WERI-Rb-1 (cell line): ENCODE results near the gene FRRS1L.

Experiments used
- DNase-seq: peaks from one replicate; pipeline ENCODE4 v3.0.0-alpha.2; 2020
- H3K27ac ChIP-seq: fragments of 250-450 bp; sonication (Bioruptor Pico); 2 replicates; pipeline ENCODE4 v1.5.1; 2020; ENCODE audit warnings: mild to moderate bottlenecking, moderate library complexity
- H3K27me3 ChIP-seq: fragments of 250-450 bp; sonication (Bioruptor Pico); 2 replicates; pipeline ENCODE4 v1.5.1; 2021; ENCODE audit warnings: mild to moderate bottlenecking, low read depth, moderate library complexity; ENCODE audit not compliant: insufficient read depth, severe bottlenecking
- H3K36me3 ChIP-seq: fragments of 250-450 bp; sonication (Bioruptor Pico); 2 replicates; pipeline ENCODE4 v1.5.1; 2020; ENCODE audit warnings: mild to moderate bottlenecking, moderate library complexity
- H3K4me3 ChIP-seq: 2 replicates; pipeline ENCODE4 v1.5.1; 2011; ENCODE audit warnings: low read depth, mild to moderate bottlenecking, control low read depth, low read length
- H3K9me3 ChIP-seq: fragments of 250-450 bp; sonication (Bioruptor Pico); 2 replicates; pipeline ENCODE4 v1.5.1; 2021; ENCODE audit warnings: mild to moderate bottlenecking, moderate library complexity; ENCODE audit not compliant: severe bottlenecking
- TF ChIP-seq, protein P1 (sequence below): IDR thresholded peaks from 2 replicates; pipeline ENCODE4 v1.5.1; 2011; ENCODE audit warnings: low read depth, mild to moderate bottlenecking, control low read depth, inconsistent platforms, low read length

Gene FRRS1L

DNA sequence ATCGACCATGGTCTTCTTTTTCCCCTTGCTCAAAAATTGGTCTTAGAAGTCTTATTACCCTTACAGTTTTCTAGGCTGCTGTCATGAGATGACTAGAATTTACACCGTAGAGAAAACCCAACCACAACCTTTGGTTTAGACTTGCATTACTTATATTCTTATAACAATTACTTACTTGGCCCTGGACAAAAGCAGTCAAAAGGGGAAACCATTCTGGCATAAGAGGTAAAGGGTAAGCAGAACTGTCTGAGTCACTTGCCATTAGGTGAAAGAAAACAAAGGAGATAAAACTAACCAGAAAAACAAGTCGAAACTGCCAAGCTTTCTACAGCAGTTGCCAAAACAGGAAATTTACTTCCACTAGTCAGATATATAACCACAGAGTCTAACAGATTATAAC, 65.2 kb downstream of the FRRS1L start:
- no peaks in the 10 kb centered on the region for H3K27me3 ChIP-seq
- peaks cover 67% of the 10 kb centered on the region for H3K36me3 ChIP-seq
- no peak overlapping the region for H3K4me3 ChIP-seq
- DNase-seq, result no peak
- TF ChIP-seq, protein P1, sequence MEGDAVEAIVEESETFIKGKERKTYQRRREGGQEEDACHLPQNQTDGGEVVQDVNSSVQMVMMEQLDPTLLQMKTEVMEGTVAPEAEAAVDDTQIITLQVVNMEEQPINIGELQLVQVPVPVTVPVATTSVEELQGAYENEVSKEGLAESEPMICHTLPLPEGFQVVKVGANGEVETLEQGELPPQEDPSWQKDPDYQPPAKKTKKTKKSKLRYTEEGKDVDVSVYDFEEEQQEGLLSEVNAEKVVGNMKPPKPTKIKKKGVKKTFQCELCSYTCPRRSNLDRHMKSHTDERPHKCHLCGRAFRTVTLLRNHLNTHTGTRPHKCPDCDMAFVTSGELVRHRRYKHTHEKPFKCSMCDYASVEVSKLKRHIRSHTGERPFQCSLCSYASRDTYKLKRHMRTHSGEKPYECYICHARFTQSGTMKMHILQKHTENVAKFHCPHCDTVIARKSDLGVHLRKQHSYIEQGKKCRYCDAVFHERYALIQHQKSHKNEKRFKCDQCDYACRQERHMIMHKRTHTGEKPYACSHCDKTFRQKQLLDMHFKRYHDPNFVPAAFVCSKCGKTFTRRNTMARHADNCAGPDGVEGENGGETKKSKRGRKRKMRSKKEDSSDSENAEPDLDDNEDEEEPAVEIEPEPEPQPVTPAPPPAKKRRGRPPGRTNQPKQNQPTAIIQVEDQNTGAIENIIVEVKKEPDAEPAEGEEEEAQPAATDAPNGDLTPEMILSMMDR, result no peak
- H3K9me3 ChIP-seq, result no peaks in the 10 kb centered on the region
- no peak overlapping the region for H3K27ac ChIP-seq

DNA sequence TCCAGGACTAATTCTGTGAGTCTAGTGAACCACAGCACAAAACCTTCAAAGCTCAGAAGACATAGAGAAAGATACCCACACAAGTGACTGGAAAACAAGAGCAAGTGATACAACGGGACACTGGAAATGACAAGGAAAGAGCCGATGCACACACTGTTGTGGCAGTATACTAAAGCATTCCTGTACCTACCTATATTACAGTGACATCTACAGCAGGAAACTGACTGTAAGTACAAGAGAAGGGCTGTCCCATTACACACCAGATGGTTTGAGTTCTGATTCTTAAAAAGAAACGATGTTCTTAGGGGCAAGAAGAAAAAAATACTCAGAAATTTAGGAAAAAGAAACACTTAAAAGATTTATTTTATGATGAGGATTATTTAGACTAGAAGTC, 65.8 kb downstream of the FRRS1L start:
- TF ChIP-seq, protein P1, result no peak
- H3K9me3 ChIP-seq, result no peaks in the 10 kb centered on the region
- no peak overlapping the region for H3K4me3 ChIP-seq
- H3K27me3 ChIP-seq, result no peaks in the 10 kb centered on the region
- H3K27ac ChIP-seq, result no peak overlapping the region
- peaks cover 64% of the 10 kb centered on the region for H3K36me3 ChIP-seq
- no peak for DNase-seq

DNA sequence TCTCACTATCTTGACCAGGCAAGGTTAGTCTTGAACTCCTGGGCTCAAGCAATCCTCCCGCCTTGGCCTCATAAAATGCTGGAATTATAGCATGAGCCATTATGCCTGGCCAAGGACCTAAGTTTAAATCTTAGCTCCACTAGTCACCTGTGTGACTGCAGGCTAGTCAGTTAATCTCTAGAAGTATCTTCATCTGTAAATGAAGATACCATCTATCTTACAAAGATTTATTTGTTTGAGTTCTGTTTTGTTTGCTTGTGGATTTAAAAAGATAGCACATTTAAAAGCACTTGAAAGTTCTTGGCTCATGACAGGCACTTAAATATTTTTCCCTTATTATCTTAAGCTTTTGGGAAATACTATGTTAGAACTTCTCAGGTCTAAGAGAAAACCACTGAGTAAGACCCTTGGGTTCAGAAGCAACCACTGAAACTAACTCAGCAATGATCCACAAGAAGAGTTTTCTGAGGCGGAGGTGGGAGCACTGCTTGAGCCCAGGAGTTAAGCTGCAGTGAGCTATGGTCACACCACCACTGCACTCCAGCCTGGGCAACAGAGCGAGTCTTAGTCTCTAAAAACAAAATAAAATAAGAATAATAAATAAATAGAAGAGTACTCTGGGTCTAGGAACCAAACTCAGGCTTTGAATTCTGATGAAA, 66.4 kb downstream of the FRRS1L start:
- Histone ChIP-seq H3K4me3 (no peak overlapping the region), H3K27me3 (no peaks in the 10 kb centered on the region), H3K36me3 (peaks cover 60% of the 10 kb centered on the region), H3K27ac (no peak overlapping the region), H3K9me3 (no peaks in the 10 kb centered on the region)
- TF ChIP-seq, protein P1, result no peak
- no peak for DNase-seq

DNA sequence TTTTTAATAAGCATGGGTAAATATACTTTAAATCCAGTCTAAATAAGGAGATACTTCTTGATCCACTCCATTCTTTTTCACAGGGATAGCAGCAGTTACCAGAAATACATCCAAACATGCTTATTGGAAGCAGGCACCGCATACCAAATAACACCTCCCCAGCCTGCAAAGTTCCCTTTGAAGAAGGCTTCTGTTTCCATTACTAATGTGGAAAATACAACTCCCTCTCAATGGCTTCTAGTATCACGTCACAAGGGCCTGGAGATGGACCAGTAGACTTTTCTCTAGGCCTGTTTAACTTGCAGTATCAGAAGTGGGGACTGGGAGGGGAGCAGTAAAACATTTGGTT, 68.1 kb downstream of the FRRS1L start:
- no peaks in the 10 kb centered on the region for H3K27me3 ChIP-seq
- no peak overlapping the region for H3K27ac ChIP-seq
- no peaks in the 10 kb centered on the region for H3K9me3 ChIP-seq
- TF ChIP-seq, protein P1, result no peak
- DNase-seq, result no peak
- H3K36me3 ChIP-seq, result peaks cover 56% of the 10 kb centered on the region
- no peak overlapping the region for H3K4me3 ChIP-seq

DNA sequence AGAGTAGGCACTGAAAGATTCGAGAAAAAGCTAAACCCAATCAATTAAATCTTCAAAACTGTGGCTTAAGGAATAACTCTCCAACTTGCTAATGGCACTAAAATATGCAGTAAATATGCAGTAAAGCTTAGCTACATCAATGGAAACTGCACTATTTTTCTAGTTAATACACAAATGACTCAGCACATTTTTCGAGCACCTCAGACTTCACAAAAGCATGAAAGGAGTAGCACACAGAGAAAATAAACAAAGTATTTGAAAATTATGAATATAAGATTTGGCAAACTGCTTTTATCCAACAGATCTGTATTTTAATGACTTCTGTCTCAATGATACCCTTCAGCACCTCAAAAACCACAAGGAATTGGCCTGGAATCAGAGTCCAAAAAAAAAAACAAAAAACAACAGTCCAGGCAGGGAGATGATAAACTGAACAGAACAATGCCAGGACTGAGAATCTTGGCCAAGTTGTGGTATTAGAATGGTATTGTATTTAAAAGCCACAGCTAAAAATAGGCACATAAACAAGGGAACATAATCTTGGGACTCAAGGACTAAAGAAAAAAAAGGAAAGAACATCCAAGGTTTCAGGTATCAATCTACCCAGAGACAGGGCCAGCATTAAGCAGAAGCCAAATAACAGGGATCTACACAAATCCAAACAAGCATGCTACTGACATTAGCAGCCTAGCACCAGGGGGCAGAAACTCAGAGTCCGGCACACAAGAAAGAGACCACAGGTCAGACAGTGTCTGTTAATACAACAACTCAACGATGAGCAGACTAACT, 68.7 kb downstream of the FRRS1L start:
- Histone ChIP-seq H3K36me3 (peaks cover 56% of the 10 kb centered on the region), H3K27me3 (no peaks in the 10 kb centered on the region), H3K9me3 (no peaks in the 10 kb centered on the region), H3K27ac (no peak overlapping the region), H3K4me3 (no peak overlapping the region)
- TF ChIP-seq, protein P1, result peak; percentile 44
- peak; percentile 32 for DNase-seq
